Colonic mucosa (tissue), 4 donors: ENCODE measurements around the gene MON2. TPM values are rescaled to one million over a fixed set of nuclear protein-coding genes. Genes with fewer than 3 reads are reported as not detected.

ENCODE experiments used
- DNase-seq: peaks from one replicate; pipeline ENCODE4 v3.0.0-alpha.2; 2020
- H3K27ac ChIP-seq: fragments of 200-600 bp; one replicate; pipeline ENCODE4 v1.8.0; 2021
- H3K27me3 ChIP-seq: fragments of 200-600 bp; one replicate; pipeline ENCODE4 v1.8.0; 2021
- H3K36me3 ChIP-seq: fragments of 200-600 bp; one replicate; pipeline ENCODE4 v1.8.0; 2021
- H3K4me1 ChIP-seq: fragments of 200-600 bp; one replicate; pipeline ENCODE4 v1.8.0; 2021; ENCODE audit warnings: mild to moderate bottlenecking
- H3K4me3 ChIP-seq: fragments of 200-600 bp; one replicate; pipeline ENCODE4 v1.8.0; 2021
- H3K9ac ChIP-seq, 2 donors: one replicate each; pipeline ENCODE4 v1.7.0; 2013; ENCODE audit warnings: control low read depth in 2 of 2, low read depth in 2 of 2, low read length in 2 of 2
- H3K9me3 ChIP-seq: fragments of 200-600 bp; one replicate; pipeline ENCODE4 v1.8.0; 2021
- intact Hi-C: fragments of 100-400 bp; cut with DNase I; formaldehyde crosslinking; loops from one replicate; pipeline ENCODE4 v1.14.1; 2022
- total RNA-seq, 2 donors: library from RNA; stranded (reverse); fragmentation: NEBNext Ultra II Directional in 1 of 2; extraction: Animal tissue kit (Norgen Biotek cat#: 25700) in 1 of 2; gene quantifications; one replicate each; pipeline ENCODE4 v1.2.1, GENCODE V29; 2021
- TF ChIP-seq, protein P1 (sequence below): fragments of 200-600 bp; IDR thresholded peaks from one replicate; pipeline ENCODE4 v1.8.0; 2022; ENCODE audit warnings: antibody characterized with exemption, mild to moderate bottlenecking
- donor health status: healthy.
- donor health status: DM: no; HTN: no; CAD: no.
- donor health status: DM: no; HTN: no; CAD: no.

MON2 gene
- total RNA-seq, 2 donors from 2014 or later: 50.4 to 53.0 TPM

DNA sequence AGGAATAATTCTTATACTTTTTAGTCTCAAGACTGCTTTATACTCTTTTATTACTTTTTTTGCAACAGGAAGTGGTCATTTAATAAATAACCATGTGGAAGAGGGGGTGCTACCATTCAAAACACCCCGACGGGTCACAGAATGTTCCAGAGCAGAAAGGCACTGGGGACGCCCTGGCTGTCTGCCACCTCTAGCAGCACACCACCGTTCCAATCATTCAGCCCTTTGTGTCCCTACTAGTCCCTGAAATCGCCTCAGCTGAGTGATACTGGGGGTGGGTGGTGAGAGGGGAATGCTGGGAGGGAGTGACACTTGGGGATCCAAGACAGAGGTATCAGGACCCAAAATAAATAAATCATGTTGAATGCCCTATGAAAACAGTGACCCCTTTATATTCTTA is 52.4 kb downstream of the MON2 start:
- no peak for DNase-seq
- Histone ChIP-seq H3K4me3 (no peak overlapping the region), H3K4me1 (no peaks in the 10 kb centered on the region), H3K9ac (no peak overlapping the region), H3K9me3 (no peaks in the 10 kb centered on the region), H3K27ac (no peak overlapping the region), H3K27me3 (no peaks in the 10 kb centered on the region), H3K36me3 (no peaks in the 10 kb centered on the region)
- TF ChIP-seq, protein P1, sequence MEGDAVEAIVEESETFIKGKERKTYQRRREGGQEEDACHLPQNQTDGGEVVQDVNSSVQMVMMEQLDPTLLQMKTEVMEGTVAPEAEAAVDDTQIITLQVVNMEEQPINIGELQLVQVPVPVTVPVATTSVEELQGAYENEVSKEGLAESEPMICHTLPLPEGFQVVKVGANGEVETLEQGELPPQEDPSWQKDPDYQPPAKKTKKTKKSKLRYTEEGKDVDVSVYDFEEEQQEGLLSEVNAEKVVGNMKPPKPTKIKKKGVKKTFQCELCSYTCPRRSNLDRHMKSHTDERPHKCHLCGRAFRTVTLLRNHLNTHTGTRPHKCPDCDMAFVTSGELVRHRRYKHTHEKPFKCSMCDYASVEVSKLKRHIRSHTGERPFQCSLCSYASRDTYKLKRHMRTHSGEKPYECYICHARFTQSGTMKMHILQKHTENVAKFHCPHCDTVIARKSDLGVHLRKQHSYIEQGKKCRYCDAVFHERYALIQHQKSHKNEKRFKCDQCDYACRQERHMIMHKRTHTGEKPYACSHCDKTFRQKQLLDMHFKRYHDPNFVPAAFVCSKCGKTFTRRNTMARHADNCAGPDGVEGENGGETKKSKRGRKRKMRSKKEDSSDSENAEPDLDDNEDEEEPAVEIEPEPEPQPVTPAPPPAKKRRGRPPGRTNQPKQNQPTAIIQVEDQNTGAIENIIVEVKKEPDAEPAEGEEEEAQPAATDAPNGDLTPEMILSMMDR: no peak
- intact Hi-C loops: no loop called here

DNA sequence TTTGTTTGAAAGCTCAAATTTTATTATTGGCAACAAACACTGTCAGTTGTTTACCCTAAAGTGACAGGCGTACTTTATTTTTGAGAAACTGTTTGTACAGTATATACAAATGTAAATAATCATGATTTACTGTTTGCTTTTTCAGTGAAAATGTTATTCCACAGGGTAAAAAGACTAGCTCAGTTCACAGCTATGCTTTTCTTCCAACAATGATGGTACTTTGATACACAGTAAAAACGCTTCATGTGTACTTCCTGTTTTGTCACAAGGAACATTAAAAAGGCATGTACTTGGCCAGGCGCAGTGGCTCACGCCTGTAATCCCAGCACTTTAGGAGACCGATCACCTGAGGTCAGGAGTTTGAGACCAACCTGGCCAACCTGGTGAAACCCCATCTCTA is 53.7 kb downstream of the MON2 start:
- intact Hi-C loops: no loop called here
- TF ChIP-seq, protein P1: no peak
- no peak for DNase-seq
- Histone ChIP-seq H3K36me3 (no peaks in the 10 kb centered on the region), H3K9me3 (no peaks in the 10 kb centered on the region), H3K4me1 (no peaks in the 10 kb centered on the region), H3K4me3 (no peak overlapping the region), H3K27ac (no peak overlapping the region), H3K27me3 (no peaks in the 10 kb centered on the region), H3K9ac (no peak overlapping the region)

DNA sequence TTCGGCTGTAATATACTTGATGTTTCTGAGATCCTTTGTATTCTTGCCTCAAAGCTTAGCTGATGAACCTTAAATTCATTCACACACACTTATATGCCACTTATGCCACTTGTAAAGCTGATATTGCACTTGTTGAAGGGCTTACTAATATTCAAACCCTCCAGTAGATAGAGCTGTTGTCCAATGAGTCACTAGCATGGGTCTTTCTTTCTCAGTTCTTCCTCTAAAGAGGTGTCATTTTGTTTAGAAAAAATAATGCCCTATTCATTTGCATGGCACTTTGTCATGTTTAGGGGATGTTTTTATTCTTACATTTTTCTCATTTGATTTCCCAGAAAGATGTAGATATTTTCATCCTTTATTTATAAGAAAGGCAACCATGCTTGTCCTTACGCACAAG is 56.4 kb downstream of the MON2 start:
- no peak for DNase-seq
- Histone ChIP-seq H3K36me3 (no peaks in the 10 kb centered on the region), H3K27ac (no peak overlapping the region)

DNA sequence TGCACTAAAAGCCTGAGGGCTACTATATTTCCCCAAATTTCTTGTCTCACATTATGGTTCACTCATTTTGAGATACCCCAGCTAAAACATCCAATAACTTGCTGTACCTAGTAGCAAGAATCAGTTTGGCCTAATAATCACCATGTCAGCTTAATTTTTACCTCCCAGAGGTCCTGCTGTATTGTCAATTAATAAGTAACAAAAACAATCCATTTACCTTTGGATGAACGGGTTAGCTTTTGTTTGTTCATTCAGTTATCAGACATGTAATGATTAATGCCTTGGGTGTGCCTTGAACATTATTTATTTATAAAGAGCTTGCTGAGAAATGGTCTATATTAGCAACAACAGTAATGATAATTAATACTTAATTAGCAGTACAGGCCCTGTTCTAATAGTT is 57.0 kb downstream of the MON2 start:
- H3K27me3 ChIP-seq: no peaks in the 10 kb centered on the region
- no peak overlapping the region for H3K4me3 ChIP-seq
- no peaks in the 10 kb centered on the region for H3K4me1 ChIP-seq
- H3K36me3 ChIP-seq: no peaks in the 10 kb centered on the region
- no peak overlapping the region for H3K9ac ChIP-seq
- DNase-seq: no peak
- H3K27ac ChIP-seq: no peak overlapping the region
- TF ChIP-seq, protein P1: no peak
- intact Hi-C loops: no loop called here
- H3K9me3 ChIP-seq: no peaks in the 10 kb centered on the region

More for the DNA sequence above, 56.4 kb downstream of the MON2 start:
- Histone ChIP-seq H3K4me3 (no peak overlapping the region), H3K9ac (no peak overlapping the region), H3K9me3 (no peaks in the 10 kb centered on the region), H3K27me3 (no peaks in the 10 kb centered on the region), H3K4me1 (no peaks in the 10 kb centered on the region)
- intact Hi-C loops: no loop called here
- TF ChIP-seq, protein P1: no peak

DNA sequence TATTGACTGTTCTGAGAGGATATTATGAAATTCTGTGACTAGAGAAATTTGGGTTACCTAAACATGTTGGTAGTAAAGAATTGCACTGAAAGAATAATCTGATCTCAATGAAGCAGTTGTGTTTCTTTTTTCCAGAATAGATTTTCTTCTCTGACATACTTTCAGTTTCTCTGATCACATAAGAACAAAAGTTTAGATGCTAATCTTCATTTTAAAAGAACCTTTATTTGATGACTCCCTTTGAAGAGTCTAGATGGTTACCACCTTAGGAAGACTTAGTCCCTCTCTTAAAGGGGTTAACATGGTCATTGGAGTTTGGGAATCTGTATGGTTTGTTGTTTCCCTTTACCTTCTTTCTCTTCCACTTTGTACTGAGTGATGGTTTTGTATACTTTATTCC is 58.6 kb downstream of the MON2 start:
- H3K9me3 ChIP-seq: no peaks in the 10 kb centered on the region
- DNase-seq: no peak
- no peaks in the 10 kb centered on the region for H3K4me1 ChIP-seq
- TF ChIP-seq, protein P1: no peak
- no peak overlapping the region for H3K4me3 ChIP-seq
- no peaks in the 10 kb centered on the region for H3K27me3 ChIP-seq
- H3K9ac ChIP-seq: no peak overlapping the region
- H3K36me3 ChIP-seq: no peaks in the 10 kb centered on the region
- H3K27ac ChIP-seq: no peak overlapping the region
- intact Hi-C loops: no loop called here

DNA sequence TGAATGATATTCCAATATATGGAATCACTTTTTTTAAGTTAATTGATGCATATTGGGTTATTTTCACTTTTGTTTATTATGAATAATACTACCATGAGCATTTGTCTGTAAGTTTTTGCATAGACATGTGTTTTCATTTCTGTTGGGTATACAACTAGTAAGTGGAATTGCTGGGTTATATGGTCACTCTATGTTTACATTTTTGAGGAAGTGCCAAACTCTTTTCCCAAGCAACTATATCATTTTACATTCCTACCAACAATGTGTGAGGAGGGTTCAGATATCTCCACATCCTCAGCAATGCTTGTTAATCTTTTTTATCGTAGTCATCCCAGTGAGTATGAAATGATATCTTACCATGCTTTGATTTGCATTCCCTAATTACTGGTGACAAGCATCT is 64.0 kb downstream of the MON2 start:
- no peak overlapping the region for H3K27ac ChIP-seq
- intact Hi-C loops: no loop called here
- TF ChIP-seq, protein P1: no peak
- DNase-seq: no peak
- no peaks in the 10 kb centered on the region for H3K36me3 ChIP-seq
- H3K4me1 ChIP-seq: no peaks in the 10 kb centered on the region
- no peak overlapping the region for H3K9ac ChIP-seq
- H3K4me3 ChIP-seq: no peak overlapping the region
- H3K9me3 ChIP-seq: no peaks in the 10 kb centered on the region
- H3K27me3 ChIP-seq: no peaks in the 10 kb centered on the region
